ENCODE results near the gene CELF4. TPM values are rescaled to one million over a fixed set of nuclear protein-coding genes. Genes with fewer than 3 reads are reported as not detected.
"Not testable (repeated sequence)": the region's sequence is repeated elsewhere in the genome, so short reads cannot be mapped to it uniquely, and the experiment has no call there.

Gene CELF4
- total RNA-seq, 1 donor from 2014 or later: not detected

GRCh38 chr18:37476611-37477295 lies 88.8 kb downstream of the CELF4 start:
- no peak for ATAC-seq
- DNase-seq (ENCODE audit: low spot score): no peak

- ATAC-seq: no peak
- no peak for DNase-seq (ENCODE audit: low spot score)
Measured at GRCh38 chr18:37476182-37476581, 89.4 kb downstream of the CELF4 start.

GRCh38 chr18:37473195-37473840 lies 92.3 kb downstream of the CELF4 start:
- DNase-seq (ENCODE audit: low spot score): no peak
- no peak for ATAC-seq

- ATAC-seq: no peak
- DNase-seq (ENCODE audit: low spot score): no peak
Measured at GRCh38 chr18:37471637-37472036, 94.0 kb downstream of the CELF4 start.

DNA sequence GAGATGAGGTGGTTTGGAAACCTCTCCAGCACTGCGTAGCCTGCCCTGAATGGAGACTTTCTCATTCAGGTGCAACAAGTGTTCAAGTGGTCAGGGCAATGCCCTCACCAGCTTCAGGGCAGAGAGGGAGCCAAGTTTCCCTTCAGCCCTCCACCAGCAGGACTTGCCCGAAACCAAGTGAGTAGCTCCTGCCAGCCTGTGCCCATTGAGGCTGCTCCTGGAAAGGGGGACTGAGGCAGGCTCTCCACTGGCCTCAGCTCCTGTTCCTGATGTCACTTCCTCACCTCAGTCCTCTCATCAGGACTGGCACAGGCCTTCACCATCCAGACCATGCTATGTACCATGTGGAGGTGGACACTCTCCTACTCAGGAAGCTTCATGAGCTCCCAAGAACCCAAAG lies 94.6 kb downstream of the CELF4 start:
- no peak for DNase-seq (ENCODE audit: low spot score)
- no peak for ATAC-seq

DNA sequence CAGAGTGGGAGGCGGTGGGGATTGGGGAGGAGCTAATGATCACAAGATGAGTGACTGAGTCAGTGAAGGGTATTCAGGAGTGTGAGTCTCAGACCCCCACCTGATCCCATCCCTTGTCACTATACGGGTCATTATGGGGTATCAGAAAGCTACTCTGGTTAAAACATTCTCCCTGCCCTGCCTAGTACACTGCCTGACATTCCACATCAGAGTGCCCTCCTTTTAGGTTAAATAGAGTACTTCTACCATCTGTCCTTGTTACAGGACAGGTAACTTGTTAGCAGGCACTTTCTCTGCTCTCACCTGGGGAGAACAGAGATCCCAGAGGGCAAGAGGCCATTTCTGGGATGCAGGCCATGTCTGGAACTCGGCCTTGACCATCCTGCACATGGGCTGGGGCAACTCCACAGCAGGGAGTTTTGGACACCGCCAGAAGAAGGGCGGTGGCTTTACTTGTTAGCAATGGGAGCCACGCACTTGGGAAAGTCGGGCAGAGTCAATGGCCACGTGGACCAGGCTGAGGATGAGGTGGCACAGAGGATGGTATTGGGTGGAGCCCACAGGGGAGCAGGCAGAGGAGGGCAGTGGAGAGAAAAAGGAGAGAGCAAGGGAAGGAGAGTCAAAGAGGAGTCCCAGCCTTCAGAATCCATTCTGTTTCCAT lies 98.5 kb downstream of the CELF4 start:
- DNase-seq (ENCODE audit: low spot score): no peak
- no peak for ATAC-seq

DNA sequence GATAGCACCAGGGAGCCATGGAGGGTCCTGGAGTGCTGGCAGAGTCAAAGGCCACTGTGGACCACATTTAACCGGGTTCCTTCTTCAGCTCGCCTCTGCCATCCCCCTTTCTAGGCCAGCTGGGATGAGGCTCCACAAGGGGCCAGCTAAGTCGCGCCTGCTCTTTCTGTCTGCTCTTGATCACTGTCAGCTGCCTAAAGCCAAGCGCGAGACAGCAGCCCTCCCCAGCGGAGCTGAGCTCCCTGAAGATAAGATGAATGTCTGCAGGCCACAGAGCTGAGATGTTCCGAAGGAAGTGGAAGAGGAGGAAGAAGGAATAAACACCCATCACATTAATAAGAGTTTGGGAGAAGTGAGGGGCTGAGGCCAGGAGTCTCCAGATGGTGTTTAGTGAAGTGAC lies 99.6 kb downstream of the CELF4 start:
- ATAC-seq (peak; percentile 47), DNase-seq (ENCODE audit: low spot score) (no peak)

GRCh38 chr18:37464257-37464656 lies 101.3 kb downstream of the CELF4 start:
- DNase-seq (ENCODE audit: low spot score) (no peak), ATAC-seq (no peak)

GRCh38 chr18:37461329-37461728 lies 104.3 kb downstream of the CELF4 start:
- not testable (repeated sequence) for ATAC-seq; DNase-seq (ENCODE audit: low spot score)

DNA sequence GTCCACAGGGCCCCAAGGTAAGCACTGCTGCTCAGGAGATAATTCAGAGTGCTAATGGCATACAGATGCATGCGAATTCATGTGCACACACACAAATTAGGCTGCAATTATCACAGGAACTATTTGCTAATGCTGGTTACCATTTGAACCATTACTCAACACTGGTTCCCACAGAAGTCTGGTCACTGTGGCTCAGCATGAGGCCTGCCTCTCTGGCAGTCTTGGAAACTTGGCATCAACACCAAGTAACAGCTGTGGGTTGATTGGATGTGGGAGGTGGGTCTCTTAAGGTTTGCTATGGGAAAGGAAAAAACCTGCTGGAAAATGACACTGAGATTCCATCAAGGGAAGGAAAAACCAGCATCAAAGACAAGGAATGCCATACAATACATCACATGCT lies 105.0 kb downstream of the CELF4 start:
- ATAC-seq (no peak), DNase-seq (ENCODE audit: low spot score) (no peak)

DNA sequence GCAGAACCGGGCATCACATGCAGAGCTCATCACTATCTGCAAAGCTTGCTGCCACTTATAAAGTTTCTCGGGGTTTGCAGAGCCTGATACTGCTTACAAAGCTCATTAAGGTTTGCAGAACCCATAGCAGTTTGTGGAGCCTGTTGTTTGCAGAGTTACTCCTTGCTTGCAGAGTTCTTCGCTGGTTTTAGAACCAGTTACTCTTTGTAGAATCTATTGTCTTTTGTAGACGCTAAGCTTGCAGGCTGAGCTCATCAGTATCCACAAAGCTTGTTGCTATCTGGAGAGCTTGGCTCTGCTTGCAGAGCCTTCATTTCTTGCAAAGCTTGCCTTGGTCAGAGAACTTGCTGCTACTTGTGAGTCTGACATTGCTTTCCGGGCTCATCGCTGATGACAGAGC lies 106.9 kb downstream of the CELF4 start:
- ATAC-seq (no peak), DNase-seq (ENCODE audit: low spot score) (no peak)

GRCh38 chr18:37457753-37458152 lies 107.8 kb downstream of the CELF4 start:
- no peak for DNase-seq (ENCODE audit: low spot score)
- ATAC-seq: no peak

GRCh38 chr18:37457341-37457740 lies 108.3 kb downstream of the CELF4 start:
- no peak for DNase-seq (ENCODE audit: low spot score)
- no peak for ATAC-seq

GRCh38 chr18:37456873-37457272 lies 108.7 kb downstream of the CELF4 start:
- ATAC-seq (no peak), DNase-seq (ENCODE audit: low spot score) (no peak)

- ATAC-seq: no peak
Measured at GRCh38 chr18:37456395-37456794, 109.2 kb downstream of the CELF4 start.

GRCh38 chr18:37453752-37454151 lies 111.8 kb downstream of the CELF4 start:
- no peak for ATAC-seq
- DNase-seq (ENCODE audit: low spot score): no peak

More at GRCh38 chr18:37456395-37456794, 109.2 kb downstream of the CELF4 start:
- DNase-seq (ENCODE audit: low spot score): no peak

- DNase-seq (ENCODE audit: low spot score) (no peak), ATAC-seq (no peak)
Measured at GRCh38 chr18:37452682-37453385, 112.8 kb downstream of the CELF4 start.

DNA sequence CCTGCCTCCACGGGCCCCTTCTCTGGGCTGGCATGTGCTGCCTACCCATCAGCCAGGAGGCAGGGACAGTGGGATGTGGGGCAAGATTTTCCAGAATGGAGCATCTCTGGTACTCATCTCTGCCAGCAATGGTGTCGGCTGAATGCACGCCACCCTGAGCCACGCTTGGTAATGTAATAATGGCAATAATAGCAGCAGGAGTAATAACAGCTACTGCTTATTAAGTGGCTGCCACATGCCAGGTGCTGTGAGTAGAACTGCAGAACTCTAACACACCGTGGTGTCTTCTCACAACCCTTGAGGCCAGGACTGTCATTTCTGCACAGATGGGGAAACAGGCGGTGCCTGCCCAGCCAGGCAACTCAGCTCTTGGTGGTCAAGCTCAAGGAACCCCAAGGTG lies 113.6 kb downstream of the CELF4 start:
- DNase-seq (ENCODE audit: low spot score) (no peak), ATAC-seq (no peak)

DNA sequence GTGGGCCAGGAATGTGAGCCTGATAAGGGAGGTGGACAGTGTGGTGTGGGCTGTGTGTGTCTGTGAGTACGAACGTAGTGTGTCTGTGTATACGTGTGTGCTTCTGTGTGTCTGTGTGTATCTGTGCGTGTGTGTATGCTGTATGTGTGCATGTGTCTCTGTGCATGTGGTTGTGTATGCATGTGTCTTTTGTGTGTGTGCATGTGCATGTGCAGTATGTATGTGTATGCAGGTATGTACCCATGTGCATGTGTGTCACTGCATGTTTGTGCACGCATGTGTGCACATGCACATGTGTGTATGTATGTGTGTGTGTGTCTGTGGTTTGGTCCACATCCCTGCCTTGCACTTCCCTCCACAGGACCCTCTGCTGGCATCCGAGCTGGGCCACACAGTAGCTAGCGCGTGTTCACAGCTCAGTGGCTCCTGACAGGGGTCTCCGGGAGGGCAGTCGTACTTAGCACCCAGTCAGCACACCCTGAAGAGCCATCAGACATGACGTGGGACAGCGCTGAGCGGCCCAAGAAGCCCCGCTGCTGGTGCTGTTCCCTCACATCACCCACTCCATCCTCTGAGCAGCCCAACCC lies 114.3 kb downstream of the CELF4 start:
- no peak for ATAC-seq
- DNase-seq (ENCODE audit: low spot score): no peak

GRCh38 chr18:37450434-37451132 lies 115.0 kb downstream of the CELF4 start:
- DNase-seq (ENCODE audit: low spot score) (no peak), ATAC-seq (peak; percentile 17)

DNA sequence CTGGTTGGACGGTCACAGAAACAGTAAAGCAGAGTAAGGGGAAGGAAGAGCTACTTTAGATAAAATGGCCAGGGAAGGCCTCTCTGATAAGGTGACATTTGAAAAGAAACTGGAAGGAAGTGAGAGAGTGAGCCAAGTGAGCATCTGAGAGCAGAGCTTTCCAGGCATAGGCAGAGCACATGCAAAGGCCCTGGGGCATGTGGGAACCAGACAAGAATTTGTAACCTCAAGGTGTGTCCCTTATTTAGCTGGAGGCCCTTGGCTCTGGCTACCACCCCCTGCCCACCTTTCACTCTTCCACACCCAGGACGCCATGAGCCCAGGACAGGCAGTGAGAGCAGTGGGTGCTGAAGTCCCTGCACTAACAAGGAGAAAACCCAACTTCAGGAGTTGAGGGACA lies 116.0 kb downstream of the CELF4 start:
- DNase-seq (ENCODE audit: low spot score) (no peak), ATAC-seq (no peak)

All from left lobe of liver (tissue), 2 donors.